Transverse colon (tissue), 4 donors: ENCODE measurements around the gene VCP. TPM values are rescaled to one million over a fixed set of nuclear protein-coding genes. Genes with fewer than 3 reads are reported as not detected.

Source experiments
- DNase-seq: peaks from one replicate; pipeline ENCODE4 v3.0.0-alpha.2; 2019
- H3K27ac ChIP-seq, 4 donors: fragments of 200-600 bp; sonication (generic); 2 replicates each; pipeline ENCODE4 v1.5.1; 2016 to 2018; ENCODE audit warnings: inconsistent platforms in 4 of 4
- H3K27me3 ChIP-seq: fragments of 200-600 bp; sonication (generic); 2 replicates; pipeline ENCODE4 v1.5.1; 2017; ENCODE audit warnings: inconsistent platforms
- H3K36me3 ChIP-seq, 4 donors: fragments of 200-600 bp; sonication (generic); 2 replicates each; pipeline ENCODE4 v1.5.1; 2017 to 2019; ENCODE audit warnings: inconsistent platforms in 4 of 4
- H3K4me1 ChIP-seq, 4 donors: fragments of 200-600 bp; sonication (generic); 2 replicates each; pipeline ENCODE4 v1.5.1; 2017 to 2020; ENCODE audit warnings: inconsistent platforms in 4 of 4
- H3K4me3 ChIP-seq, 4 donors: fragments of 200-600 bp; sonication (generic); 1 replicate in 1 of 4; 2 replicates in 3 of 4; pipeline versions ENCODE4 v1.5.1 to v1.6.1; 2017 to 2019; ENCODE audit warnings: inconsistent platforms in 4 of 4
- H3K9me3 ChIP-seq, 2 donors: fragments of 200-600 bp; sonication (generic); 2 replicates each; pipeline ENCODE4 v1.5.1; 2017 to 2019; ENCODE audit warnings: inconsistent platforms in 2 of 2
- EP300 ChIP-seq: sonication (generic); formaldehyde crosslinking; IDR thresholded peaks from one replicate; pipeline ENCODE4 v1.6.1; 2017; ENCODE audit warnings: antibody characterized with exemption, low read depth
- POLR2A ChIP-seq: fragments of 450-650 bp; IDR thresholded peaks from one replicate; pipeline ENCODE4 v1.6.1; 2016; ENCODE audit warnings: antibody characterized with exemption, mild to moderate bottlenecking, moderate library complexity
- POLR2AphosphoS5 ChIP-seq, 3 donors: sonication (generic); formaldehyde crosslinking; IDR thresholded peaks; one replicate each; pipeline ENCODE4 v1.6.1; 2016; ENCODE audit warnings: antibody characterized with exemption in 3 of 3
- WGBS, 2 donors: methylation state at CpG; one replicate each; pipeline ENCODE4 v1.1.5; 2018; ENCODE audit warnings: low coverage in 1 of 2; 5-methylcytosine and 5-hydroxymethylcytosine counted together
- in situ Hi-C, 4 donors: fragments of 200-750 bp; cut with MboI; loops; one replicate each; pipeline versions ENCODE4 v1.15.0 to v1.15.1; 2017; ENCODE audit warnings: low sequenced_read_pairs in 3 of 4, low pct_ligation_motif_present in 1 of 4, low pct_unique_long_range_greater_than_20kb in 1 of 4
- intact Hi-C: fragments of 100-400 bp; cut with DNase I; formaldehyde crosslinking; loops from one replicate; pipeline ENCODE4 v1.15.1; 2023; ENCODE audit warnings: low total_unique reads
- total RNA-seq, 4 donors: library from RNA; depleted of rRNA; stranded (reverse); fragments of >200 nt; gene quantifications; one replicate each; pipeline ENCODE4 v1.1.0, GENCODE V29; 2016
- TF ChIP-seq, protein P1 (sequence below), 5 experiments: fragments of 200-600 bp in 3 of 5; fragments of 450-650 bp in 2 of 5; sonication (generic) in 3 of 5; IDR thresholded peaks; 1 replicate in 2 of 5; 2 replicates in 3 of 5; pipeline ENCODE4 v1.5.1; 2016 to 2017; ENCODE audit warnings: antibody characterized with exemption in 5 of 5, inconsistent platforms in 3 of 5, mild to moderate bottlenecking in 2 of 5, moderate library complexity in 1 of 5

Gene VCP
- total RNA-seq, 4 donors from 2014 or later: 45.3 to 196 (median 124) TPM

DNA sequence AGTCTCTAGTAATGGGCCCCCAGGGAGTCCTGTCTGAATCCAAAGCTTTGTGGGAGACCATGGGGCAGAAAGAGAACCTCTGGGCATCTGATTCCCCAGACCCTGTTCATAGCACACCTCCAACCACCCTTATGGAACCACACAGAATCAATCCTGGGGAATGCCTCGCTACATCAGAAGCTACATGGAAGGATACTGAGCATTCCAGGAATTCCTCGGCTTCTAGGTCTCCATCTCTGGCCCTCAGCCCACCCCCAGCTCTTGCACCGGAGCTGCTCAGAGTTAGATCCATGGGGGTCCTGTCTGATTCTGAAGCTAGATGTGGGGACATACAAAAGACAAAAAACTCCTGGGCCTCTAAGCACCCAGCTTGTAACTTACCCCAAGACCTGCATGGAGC, 28.4 kb downstream of the VCP start:
- no peak for TF ChIP-seq EP300
- TF ChIP-seq, protein P1, sequence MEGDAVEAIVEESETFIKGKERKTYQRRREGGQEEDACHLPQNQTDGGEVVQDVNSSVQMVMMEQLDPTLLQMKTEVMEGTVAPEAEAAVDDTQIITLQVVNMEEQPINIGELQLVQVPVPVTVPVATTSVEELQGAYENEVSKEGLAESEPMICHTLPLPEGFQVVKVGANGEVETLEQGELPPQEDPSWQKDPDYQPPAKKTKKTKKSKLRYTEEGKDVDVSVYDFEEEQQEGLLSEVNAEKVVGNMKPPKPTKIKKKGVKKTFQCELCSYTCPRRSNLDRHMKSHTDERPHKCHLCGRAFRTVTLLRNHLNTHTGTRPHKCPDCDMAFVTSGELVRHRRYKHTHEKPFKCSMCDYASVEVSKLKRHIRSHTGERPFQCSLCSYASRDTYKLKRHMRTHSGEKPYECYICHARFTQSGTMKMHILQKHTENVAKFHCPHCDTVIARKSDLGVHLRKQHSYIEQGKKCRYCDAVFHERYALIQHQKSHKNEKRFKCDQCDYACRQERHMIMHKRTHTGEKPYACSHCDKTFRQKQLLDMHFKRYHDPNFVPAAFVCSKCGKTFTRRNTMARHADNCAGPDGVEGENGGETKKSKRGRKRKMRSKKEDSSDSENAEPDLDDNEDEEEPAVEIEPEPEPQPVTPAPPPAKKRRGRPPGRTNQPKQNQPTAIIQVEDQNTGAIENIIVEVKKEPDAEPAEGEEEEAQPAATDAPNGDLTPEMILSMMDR (IDR thresholded peaks at IDR 0.05): no peak
- no peak for TF ChIP-seq POLR2AphosphoS5 (IDR thresholded peaks at IDR 0.05)
- no peak for TF ChIP-seq POLR2A
- no peak overlapping the region for H3K4me3 ChIP-seq
- no peaks in the 10 kb centered on the region for H3K4me1 ChIP-seq
- no peaks in the 10 kb centered on the region for H3K36me3 ChIP-seq
- in situ Hi-C loops (no loop called here), intact Hi-C loops (no loop called here)
- H3K27ac ChIP-seq: no peak overlapping the region
- H3K9me3 ChIP-seq: no peaks in the 10 kb centered on the region
- H3K27me3 ChIP-seq: no peaks in the 10 kb centered on the region
- 83% methylated on average over 1 of the region's 3 CpGs; no CpG with 5 or more reads in 1 of the 2 donors for WGBS, 2 donors
- no peak for DNase-seq

DNA sequence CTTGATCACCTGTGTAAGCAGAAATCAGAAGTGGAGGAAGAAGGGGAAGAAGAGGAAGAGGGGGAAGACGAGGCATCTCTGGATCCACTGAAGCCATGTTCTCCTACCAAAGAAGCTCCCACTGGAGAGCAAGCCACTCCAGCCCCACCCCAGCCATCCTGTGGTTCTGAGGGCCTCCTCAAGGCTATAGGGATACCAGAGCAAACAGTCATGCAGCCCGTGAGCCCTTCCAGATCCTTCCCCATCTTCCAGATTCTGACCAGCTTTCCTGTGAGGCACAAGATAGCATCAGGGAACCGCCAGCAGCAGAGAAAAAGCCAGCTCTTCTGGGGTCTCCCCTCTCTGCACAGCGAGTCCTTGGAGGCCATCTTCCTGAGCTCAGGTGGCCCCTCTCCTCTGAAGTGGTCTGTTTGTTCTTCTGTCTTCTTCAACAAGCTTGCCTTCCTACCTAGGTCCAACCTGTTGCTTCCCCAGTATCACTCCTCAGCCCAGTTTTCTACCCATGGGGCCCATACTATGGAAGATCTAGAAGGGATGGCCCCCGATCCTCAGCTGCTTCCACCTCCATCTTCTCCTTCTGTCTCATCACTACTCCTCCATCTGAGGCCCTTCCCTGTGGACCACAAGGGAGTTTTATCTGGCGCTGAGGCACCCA, 29.4 kb downstream of the VCP start:
- intact Hi-C loops: no loop called here
- in situ Hi-C loops: no loop called here
- H3K4me3 ChIP-seq: no peak overlapping the region
- TF ChIP-seq EP300 (no peak), POLR2A (no peak), POLR2AphosphoS5 (IDR thresholded peaks at IDR 0.05) (no peak)
- TF ChIP-seq, protein P1 (IDR thresholded peaks at IDR 0.05): no peak
- H3K4me1 ChIP-seq: no peaks in the 10 kb centered on the region
- no peaks in the 10 kb centered on the region for H3K36me3 ChIP-seq
- no peaks in the 10 kb centered on the region for H3K9me3 ChIP-seq
- no peaks in the 10 kb centered on the region for H3K27me3 ChIP-seq
- H3K27ac ChIP-seq: no peak overlapping the region
- WGBS, 2 donors: 90 to 100% methylated on average over 2 to 6 of the region's 6 CpGs
- no peak for DNase-seq

DNA sequence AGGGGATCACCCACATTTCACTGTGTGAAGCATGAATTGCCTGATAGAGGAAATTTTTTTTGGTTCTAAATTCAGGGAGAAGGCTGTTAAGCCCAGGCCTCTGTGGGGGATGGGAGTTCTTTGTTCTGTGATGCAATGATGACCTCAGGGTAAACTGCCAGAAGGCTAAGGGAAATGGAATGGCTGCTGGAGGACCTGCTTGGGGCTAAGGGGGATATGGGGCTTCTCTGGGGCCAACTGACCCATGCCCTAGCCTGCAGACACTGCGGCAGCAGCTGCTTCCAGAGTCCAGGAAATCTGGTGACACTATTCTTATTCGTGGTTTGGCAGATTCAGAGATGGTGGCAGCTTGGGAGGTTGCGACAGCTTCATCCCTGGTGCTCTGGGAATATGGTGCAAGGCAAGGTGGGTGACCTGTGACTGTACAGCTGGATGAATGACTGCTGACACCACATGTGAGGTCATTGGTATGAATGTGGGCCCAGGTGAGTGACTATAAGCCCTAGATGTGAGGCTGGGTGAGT, 30.3 kb downstream of the VCP start:
- Histone ChIP-seq H3K4me1 (no peaks in the 10 kb centered on the region), H3K9me3 (no peaks in the 10 kb centered on the region), H3K27me3 (no peaks in the 10 kb centered on the region), H3K4me3 (no peak overlapping the region), H3K36me3 (no peaks in the 10 kb centered on the region), H3K27ac (no peak overlapping the region)
- intact Hi-C loops (no loop called here), in situ Hi-C loops (no loop called here)
- no peak for TF ChIP-seq POLR2AphosphoS5 (IDR thresholded peaks at IDR 0.05)
- TF ChIP-seq, protein P1 (IDR thresholded peaks at IDR 0.05): no peak
- 86 to 94% methylated on average over 3 of the region's 3 CpGs for WGBS, 2 donors
- DNase-seq: no peak

DNA sequence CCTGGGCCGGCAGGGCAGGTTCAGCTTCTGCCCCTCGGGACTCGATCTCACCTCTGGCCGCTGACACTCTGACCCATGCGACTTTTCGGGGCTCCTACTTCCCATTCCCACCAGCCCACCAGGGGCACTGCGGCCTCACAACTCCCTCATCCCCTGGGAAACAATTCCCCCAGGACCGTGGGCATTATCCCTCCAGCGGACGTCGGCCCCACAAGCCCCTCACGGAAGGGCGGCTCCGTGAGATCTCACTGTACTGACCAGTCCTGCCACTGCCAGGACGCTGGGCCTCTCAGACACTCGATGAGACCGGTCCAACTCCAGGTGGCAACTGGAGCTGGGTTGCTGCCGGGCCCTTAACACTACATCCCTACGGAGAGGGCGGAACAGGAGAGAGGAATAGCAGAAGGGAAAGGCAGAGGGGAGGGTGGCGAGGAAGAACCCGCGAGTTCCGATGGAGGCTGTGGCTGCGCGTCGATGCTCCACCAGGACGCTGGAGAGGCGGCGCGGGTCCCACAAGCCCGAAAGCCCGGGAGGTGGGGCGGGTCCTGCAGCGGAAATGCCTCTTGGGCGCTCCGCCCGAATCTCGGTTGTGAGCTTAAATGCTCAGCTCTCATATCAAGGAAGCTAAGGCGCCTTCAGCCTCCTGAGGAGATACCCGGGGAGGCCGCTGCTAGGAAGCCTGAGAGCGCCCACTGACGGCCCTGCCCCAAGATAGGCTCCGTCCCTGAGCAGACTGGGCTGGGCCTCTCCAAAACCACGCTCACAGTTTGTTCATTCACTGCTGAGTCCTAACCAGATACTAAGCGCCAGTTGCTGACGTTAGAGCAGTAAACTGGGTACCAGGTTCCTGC, 36.3 kb downstream of the VCP start:
- DNase-seq: peak; percentile 21
- intact Hi-C loops: no loop called here
- peak overlapping the region in 2 of 4 donors; percentile 3 to 21 for H3K4me3 ChIP-seq
- in situ Hi-C loops: no loop called here
- 70% methylated on average over 46 of the region's 48 CpGs; no CpG with 5 or more reads in 1 of the 2 donors for WGBS, 2 donors
- TF ChIP-seq POLR2AphosphoS5 (IDR thresholded peaks at IDR 0.05) (no peak), EP300 (no peak), POLR2A (no peak)
- TF ChIP-seq, protein P1 (IDR thresholded peaks at IDR 0.05): no peak
- no peaks in the 10 kb centered on the region for H3K9me3 ChIP-seq
- H3K27ac ChIP-seq: peak overlapping the region in 1 of 4 donors; percentile 14
- H3K36me3 ChIP-seq: no peaks in the 10 kb centered on the region
- H3K4me1 ChIP-seq: peaks cover 0 to 3% (median 1%) of the 10 kb centered on the region in 4 donors
- no peaks in the 10 kb centered on the region for H3K27me3 ChIP-seq
